K562 (cell line): ENCODE results near the gene MYL12A. TPM values are rescaled to one million over a fixed set of nuclear protein-coding genes. Genes with fewer than 3 reads are reported as not detected.

Experiments
- ARID1B ChIP-seq: fragments of 450-650 bp; IDR thresholded peaks from 2 replicates; pipeline ENCODE4 v1.6.1; 2016; ENCODE audit warnings: antibody characterized with exemption, mild to moderate bottlenecking, inconsistent platforms
- C11orf30 ChIP-seq: fragments of 450-650 bp; IDR thresholded peaks from 2 replicates; pipeline ENCODE4 v1.6.1; 2016; ENCODE audit warnings: low read depth, mild to moderate bottlenecking
- FOXP1 ChIP-seq: sonication (generic); formaldehyde crosslinking; IDR thresholded peaks from 2 replicates; pipeline ENCODE4 v1.8.0; 2022; ENCODE audit warnings: mild to moderate bottlenecking, missing genetic modification reagents
- MEF2D ChIP-seq: conservative IDR thresholded peaks from 2 replicates; pipeline ENCODE4 v1.6.1; 2016; ENCODE audit warnings: low read depth, missing genetic modification characterization, missing compliant biosample characterization
- TOE1 ChIP-seq, 2 experiments: fragments of 450-650 bp in 1 of 2; sonication (generic) in 1 of 2; formaldehyde crosslinking in 1 of 2; IDR thresholded peaks; 2 replicates each; pipeline versions ENCODE4 v1.7.1 to v1.8.0; 2016 to 2022; ENCODE audit warnings: borderline replicate concordance in 2 of 2, mild to moderate bottlenecking in 2 of 2, antibody characterized with exemption in 1 of 2, inconsistent platforms in 1 of 2, low read depth in 1 of 2, missing genetic modification reagents in 1 of 2, moderate library complexity in 1 of 2
- ZBTB7A ChIP-seq: IDR thresholded peaks from 2 replicates; pipeline ENCODE4 v1.6.1; 2011; ENCODE audit warnings: low read depth, mild to moderate bottlenecking, low read length, moderate library complexity, borderline replicate concordance; ENCODE audit not compliant: control insufficient read depth
- ZNF445 ChIP-seq: fragments of 250-450 bp; sonication (Bioruptor Pico); IDR thresholded peaks from 2 replicates; pipeline ENCODE4 v1.4.0; 2020; ENCODE audit warnings: low read depth, mild to moderate bottlenecking, moderate library complexity
- polyA plus RNA-seq, 8 experiments: library from polyadenylated mRNA; depleted of rRNA in 4 of 8; stranded (reverse) in 5 of 8; unstranded in 3 of 8; fragments of >200 nt; fragmentation: Nextera tagmentation in 2 of 8; fragmentation: Illumina TruSeq in 1 of 8; extraction: Ambion mirVana in 2 of 8; extraction: Trizol in 1 of 8; gene quantifications; 2 replicates each; pipeline versions ENCODE4 v1.2.1 to v1.2.3, GENCODE V29; 2011 to 2014; ENCODE audit warnings: inconsistent platforms in 1 of 8, missing spikeins in 1 of 8
- total RNA-seq, 7 experiments: library from RNA; depleted of rRNA in 6 of 7; stranded (reverse); fragments of >200 nt in 6 of 7; fragmentation: Illumina TruSeq in 2 of 7; extraction: Trizol in 2 of 7; gene quantifications; 2 replicates each; pipeline versions ENCODE4 v1.2.1 to v1.2.3, GENCODE V29; 2011 to 2021; ENCODE audit warnings: low replicate concordance in 1 of 7
- TF ChIP-seq, protein P1 (sequence below): fragments of 250-450 bp; sonication (Bioruptor Pico); IDR thresholded peaks from 2 replicates; pipeline ENCODE4 v1.4.0; 2020
- TF ChIP-seq, protein P2 (sequence below), 2 experiments: IDR thresholded peaks; 2 replicates each; pipeline ENCODE4 v1.6.1; 2011; ENCODE audit warnings: borderline replicate concordance in 1 of 2, control low read depth in 1 of 2, low read depth in 1 of 2, low read length in 1 of 2, mild to moderate bottlenecking in 1 of 2, mixed read lengths in 1 of 2, moderate library complexity in 1 of 2; ENCODE audit not compliant: insufficient read depth in 1 of 2, insufficient read length in 1 of 2, poor library complexity in 1 of 2, severe bottlenecking in 1 of 2; ENCODE audit errors: extremely low read depth in 1 of 2
- TF ChIP-seq, protein P3 (sequence below), 2 experiments: fragments of 150-350 bp in 1 of 2; IDR thresholded peaks; 2 replicates each; pipeline ENCODE4 v1.6.1; 2012 to 2016; ENCODE audit warnings: low read depth in 2 of 2, low read length in 2 of 2, mild to moderate bottlenecking in 1 of 2, moderate library complexity in 1 of 2
- TF ChIP-seq, protein P4 (sequence below): fragments of 450-650 bp; IDR thresholded peaks from 2 replicates; pipeline ENCODE4 v1.6.1; 2016; ENCODE audit warnings: low read depth

The MYL12A gene
- total and polyA plus RNA-seq, 9 of the 15 experiments (the other 6 are each of a cell fraction or from before 2014, with no cell fraction given): 308 to 1,031 (median 559) TPM

DNA sequence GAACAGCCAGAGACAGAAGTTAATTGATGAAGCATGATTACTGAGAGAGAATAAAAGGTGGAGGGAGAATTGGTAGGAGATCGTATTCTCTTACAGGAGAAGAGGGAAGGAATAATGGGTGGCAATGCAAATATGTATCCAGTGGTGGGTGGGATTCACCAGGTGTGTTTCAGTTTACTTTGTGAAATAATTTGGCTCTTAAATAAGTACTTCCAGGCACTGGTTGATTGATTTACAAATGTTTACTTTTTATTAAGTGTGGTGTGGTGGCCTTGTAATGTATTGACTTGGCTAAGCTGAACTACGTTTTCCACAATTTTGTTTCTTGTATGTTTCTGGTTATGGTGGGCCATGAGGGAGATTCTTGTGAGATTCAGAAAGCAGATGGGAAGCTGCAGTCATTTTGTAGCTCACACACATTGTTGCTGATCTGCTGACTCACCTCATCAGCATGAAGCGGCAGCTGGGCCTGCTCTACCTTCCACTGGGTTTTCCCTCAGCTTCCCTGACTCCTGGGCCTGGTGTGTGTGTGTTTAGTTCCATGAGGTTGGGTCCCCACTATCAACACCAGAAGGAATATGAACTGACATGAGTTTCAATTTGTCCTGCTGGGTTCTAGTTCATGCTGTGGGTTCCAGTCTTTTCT is 47.0 kb downstream of the MYL12A start (continued):
- TF ChIP-seq, protein P1, sequence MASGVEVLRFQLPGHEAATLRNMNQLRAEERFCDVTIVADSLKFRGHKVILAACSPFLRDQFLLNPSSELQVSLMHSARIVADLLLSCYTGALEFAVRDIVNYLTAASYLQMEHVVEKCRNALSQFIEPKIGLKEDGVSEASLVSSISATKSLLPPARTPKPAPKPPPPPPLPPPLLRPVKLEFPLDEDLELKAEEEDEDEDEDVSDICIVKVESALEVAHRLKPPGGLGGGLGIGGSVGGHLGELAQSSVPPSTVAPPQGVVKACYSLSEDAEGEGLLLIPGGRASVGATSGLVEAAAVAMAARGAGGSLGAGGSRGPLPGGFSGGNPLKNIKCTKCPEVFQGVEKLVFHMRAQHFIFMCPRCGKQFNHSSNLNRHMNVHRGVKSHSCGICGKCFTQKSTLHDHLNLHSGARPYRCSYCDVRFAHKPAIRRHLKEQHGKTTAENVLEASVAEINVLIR: no peak
- no peak for TF ChIP-seq MEF2D (tag)
- TF ChIP-seq C11orf30: peak; percentile 92
- TF ChIP-seq, protein P2, sequence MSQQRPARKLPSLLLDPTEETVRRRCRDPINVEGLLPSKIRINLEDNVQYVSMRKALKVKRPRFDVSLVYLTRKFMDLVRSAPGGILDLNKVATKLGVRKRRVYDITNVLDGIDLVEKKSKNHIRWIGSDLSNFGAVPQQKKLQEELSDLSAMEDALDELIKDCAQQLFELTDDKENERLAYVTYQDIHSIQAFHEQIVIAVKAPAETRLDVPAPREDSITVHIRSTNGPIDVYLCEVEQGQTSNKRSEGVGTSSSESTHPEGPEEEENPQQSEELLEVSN (IDR thresholded peaks at IDR 0.05; ENCODE audit: borderline replicate concordance in 1 of 2, extremely low read depth in 1 of 2, insufficient read depth in 1 of 2, insufficient read length in 1 of 2, low read depth in 1 of 2, low read length in 1 of 2, poor library complexity in 1 of 2, severe bottlenecking in 1 of 2): peak in 1 of 2 experiments; percentile 25
- TF ChIP-seq, protein P3, sequence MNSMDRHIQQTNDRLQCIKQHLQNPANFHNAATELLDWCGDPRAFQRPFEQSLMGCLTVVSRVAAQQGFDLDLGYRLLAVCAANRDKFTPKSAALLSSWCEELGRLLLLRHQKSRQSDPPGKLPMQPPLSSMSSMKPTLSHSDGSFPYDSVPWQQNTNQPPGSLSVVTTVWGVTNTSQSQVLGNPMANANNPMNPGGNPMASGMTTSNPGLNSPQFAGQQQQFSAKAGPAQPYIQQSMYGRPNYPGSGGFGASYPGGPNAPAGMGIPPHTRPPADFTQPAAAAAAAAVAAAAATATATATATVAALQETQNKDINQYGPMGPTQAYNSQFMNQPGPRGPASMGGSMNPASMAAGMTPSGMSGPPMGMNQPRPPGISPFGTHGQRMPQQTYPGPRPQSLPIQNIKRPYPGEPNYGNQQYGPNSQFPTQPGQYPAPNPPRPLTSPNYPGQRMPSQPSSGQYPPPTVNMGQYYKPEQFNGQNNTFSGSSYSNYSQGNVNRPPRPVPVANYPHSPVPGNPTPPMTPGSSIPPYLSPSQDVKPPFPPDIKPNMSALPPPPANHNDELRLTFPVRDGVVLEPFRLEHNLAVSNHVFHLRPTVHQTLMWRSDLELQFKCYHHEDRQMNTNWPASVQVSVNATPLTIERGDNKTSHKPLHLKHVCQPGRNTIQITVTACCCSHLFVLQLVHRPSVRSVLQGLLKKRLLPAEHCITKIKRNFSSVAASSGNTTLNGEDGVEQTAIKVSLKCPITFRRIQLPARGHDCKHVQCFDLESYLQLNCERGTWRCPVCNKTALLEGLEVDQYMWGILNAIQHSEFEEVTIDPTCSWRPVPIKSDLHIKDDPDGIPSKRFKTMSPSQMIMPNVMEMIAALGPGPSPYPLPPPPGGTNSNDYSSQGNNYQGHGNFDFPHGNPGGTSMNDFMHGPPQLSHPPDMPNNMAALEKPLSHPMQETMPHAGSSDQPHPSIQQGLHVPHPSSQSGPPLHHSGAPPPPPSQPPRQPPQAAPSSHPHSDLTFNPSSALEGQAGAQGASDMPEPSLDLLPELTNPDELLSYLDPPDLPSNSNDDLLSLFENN (IDR thresholded peaks at IDR 0.05; ENCODE audit: low read depth in 2 of 2, low read length in 2 of 2): no peak
- TF ChIP-seq ZNF445 (CRISPR knock-in tag): no peak
- 0 out of 2 replicates have a peak, but pooled peaks have one; percentile 13 for TF ChIP-seq ARID1B
- no peak for TF ChIP-seq TOE1 (IDR thresholded peaks at IDR 0.05; ENCODE audit: borderline replicate concordance)
- TF ChIP-seq TOE1 (CRISPR knock-in tag; IDR thresholded peaks at IDR 0.05; ENCODE audit: borderline replicate concordance, low read depth): no peak
- TF ChIP-seq, protein P4, sequence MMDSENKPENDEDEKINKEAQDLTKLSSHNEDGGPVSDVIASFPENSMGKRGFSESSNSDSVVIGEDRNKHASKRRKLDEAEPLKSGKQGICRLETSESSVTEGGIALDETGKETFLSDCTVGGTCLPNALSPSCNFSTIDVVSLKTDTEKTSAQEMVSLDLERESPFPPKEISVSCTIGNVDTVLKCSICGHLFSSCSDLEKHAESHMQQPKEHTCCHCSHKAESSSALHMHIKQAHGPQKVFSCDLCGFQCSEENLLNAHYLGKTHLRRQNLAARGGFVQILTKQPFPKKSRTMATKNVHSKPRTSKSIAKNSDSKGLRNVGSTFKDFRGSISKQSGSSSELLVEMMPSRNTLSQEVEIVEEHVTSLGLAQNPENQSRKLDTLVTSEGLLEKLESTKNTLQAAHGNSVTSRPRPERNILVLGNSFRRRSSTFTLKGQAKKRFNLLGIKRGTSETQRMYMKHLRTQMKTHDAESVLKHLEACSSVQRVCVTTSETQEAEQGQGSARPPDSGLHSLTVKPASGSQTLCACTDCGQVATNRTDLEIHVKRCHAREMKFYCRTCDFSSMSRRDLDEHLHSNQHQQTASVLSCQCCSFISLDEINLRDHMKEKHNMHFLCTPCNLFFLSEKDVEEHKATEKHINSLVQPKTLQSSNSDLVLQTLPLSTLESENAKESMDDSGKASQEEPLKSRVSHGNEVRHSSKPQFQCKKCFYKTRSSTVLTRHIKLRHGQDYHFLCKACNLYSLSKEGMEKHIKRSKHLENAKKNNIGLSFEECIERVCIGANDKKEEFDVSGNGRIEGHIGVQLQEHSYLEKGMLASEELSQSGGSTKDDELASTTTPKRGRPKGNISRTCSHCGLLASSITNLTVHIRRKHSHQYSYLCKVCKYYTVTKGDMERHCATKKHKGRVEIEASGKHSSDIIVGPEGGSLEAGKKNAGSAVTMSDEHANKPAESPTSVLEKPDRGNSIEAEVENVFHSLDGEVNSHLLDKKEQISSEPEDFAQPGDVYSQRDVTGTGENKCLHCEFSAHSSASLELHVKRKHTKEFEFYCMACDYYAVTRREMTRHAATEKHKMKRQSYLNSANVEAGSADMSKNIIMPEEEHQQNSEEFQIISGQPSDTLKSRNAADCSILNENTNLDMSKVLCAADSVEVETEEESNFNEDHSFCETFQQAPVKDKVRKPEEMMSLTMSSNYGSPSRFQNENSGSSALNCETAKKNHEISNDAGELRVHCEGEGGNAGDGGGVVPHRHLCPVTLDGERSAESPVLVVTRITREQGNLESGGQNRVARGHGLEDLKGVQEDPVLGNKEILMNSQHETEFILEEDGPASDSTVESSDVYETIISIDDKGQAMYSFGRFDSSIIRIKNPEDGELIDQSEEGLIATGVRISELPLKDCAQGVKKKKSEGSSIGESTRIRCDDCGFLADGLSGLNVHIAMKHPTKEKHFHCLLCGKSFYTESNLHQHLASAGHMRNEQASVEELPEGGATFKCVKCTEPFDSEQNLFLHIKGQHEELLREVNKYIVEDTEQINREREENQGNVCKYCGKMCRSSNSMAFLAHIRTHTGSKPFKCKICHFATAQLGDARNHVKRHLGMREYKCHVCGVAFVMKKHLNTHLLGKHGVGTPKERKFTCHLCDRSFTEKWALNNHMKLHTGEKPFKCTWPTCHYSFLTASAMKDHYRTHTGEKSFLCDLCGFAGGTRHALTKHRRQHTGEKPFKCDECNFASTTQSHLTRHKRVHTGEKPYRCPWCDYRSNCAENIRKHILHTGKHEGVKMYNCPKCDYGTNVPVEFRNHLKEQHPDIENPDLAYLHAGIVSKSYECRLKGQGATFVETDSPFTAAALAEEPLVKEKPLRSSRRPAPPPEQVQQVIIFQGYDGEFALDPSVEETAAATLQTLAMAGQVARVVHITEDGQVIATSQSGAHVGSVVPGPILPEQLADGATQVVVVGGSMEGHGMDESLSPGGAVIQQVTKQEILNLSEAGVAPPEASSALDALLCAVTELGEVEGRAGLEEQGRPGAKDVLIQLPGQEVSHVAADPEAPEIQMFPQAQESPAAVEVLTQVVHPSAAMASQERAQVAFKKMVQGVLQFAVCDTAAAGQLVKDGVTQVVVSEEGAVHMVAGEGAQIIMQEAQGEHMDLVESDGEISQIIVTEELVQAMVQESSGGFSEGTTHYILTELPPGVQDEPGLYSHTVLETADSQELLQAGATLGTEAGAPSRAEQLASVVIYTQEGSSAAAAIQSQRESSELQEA: peak; percentile 18; the same call in 1 of the 2 replicates
- TF ChIP-seq FOXP1: no peak
- no peak for TF ChIP-seq ZBTB7A
